Stimulated activated CD8-positive, alpha-beta memory T cell treated with anti-CD3 and anti-CD28 coated beads, Interleukin-4, amount 100 ng/mL, for 24 hours (primary cell): Measurements from ENCODE around the gene DENR.
"Not testable (repeated sequence)": the region's sequence is repeated elsewhere in the genome, so short reads cannot be mapped to it uniquely, and the experiment has no call there.

Experiments used
- DNase-seq: peaks from one replicate; pipeline ENCODE4 v3.0.0-alpha.2; 2020; ENCODE audit warnings: low read depth

DENR gene

DNA sequence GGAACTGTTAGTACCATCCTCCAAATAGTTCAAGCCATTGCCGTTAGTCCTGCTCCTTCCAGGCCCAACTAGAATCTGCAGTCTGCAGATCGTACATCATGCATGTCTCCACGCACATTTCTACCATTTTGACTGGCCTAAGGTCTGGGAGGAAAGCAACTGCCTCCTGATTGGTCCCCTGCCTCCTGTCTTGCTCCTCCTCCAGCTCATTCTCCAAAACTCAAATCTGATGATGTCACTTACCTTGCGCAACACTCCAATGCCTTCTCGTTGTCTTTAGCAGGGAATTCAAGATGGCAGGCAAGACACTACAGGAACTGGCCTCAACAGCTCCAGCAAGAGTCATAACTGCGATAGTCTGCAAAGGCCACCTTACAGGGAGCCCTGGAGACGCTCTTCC lies 12.3 kb upstream of the DENR start:
- DNase-seq = no peak

DNA sequence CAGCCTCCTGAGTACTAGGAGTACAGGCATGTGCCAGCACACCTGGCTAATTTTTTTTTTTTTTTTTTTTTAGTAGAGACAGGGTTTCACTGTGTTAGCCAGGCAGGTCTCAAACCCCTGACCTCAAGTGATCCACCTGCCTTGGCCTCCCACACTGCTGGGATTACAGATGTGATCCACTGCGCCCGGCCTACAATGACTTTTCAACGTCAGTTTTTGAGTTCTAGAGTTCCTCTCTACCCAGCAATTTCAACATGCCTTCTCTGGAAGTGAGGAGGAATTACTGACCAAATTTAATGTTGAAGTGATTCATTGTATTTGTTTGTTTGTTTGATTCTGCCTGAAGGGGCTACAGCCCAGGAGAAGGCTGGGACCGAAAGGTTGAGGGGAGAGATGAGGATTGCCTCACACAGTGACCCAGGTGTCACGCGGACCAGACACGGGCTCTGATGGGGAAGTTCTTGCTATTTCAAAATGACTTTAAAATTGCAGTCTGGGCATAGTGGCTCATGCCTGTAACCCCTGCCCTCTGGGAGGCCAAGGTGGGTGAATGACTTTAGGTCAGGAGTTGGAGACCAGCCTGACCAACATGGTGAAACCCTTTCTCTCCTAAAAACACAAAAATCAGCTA lies 8.6 kb upstream of the DENR start:
- DNase-seq = no peak

DNA sequence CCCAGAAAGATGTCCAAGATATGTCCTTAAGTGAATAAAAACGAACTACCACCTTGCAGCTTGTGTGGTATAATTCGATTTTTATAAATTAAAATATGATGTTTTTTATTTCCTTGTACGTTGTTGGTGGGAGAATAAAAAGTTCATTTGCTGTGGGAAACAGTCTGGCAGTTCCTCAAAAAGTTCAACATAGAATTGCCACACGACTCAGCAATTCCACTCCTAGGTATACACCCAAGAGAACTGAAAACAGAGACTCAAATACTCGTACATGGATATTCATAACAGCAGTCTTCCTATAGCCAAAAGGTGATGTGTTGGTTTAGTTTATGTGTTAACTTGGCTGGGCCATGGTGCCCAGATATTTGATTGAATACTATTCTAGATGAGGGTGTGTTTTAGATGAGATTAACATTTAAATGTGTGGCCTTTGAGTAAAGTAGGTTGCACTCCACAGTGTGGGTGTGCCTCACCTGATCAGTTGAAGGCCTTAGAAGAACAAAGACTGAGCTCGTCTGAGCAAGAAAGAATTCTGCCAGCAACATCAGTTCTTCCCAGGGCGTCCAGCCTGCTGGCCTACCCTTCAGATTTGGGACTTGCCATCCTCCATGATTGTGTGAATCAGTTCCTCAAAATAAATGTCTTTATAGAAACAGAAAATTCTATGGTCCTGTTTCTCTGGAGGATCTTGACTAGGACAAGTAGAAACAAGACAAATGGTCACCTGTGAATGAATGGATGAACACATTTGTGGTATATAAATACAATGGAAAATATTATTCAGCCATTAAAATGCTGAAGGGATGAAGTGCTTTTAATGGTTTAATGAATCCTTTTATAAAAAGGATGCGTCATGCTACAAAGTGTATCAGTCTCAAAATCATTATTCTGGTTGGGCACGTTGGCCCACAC lies 5.1 kb upstream of the DENR start:
- no peak for DNase-seq

DNA sequence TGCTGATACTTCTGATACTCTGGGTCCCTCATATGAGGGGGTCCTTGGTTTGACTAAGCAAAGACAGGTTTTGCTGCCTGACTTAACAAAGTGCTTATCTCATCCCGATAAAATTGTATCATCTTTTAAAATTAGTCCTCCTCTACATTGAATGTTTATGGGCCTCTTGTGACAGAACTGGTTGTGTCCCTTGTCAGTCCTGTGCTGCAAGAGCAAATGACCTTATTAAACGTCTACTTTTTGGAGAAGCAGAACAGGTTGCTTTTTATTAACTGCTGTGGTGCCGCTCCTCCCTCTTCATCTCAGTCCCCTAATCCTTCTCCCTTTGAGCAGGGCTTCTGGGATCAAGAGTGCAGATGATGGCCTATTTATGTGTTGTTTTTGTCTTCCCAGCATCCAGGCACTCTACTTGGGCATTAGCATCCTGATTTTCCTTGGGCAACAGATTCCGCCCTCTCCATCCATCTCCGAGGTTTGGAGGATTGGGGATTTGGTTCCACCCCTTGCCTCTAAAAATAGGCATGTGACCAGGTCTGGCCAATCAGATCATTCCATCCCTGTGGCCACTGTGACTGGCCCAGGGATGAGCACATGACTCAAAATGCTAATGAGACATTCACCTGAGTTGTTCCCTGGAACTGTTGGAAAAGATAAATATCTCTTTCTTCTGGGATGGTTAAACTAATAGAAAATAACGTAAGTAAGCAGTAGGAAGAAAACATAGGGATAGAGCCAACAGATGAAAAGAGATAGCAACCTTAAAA lies 2.9 kb upstream of the DENR start:
- DNase-seq = no peak

DNA sequence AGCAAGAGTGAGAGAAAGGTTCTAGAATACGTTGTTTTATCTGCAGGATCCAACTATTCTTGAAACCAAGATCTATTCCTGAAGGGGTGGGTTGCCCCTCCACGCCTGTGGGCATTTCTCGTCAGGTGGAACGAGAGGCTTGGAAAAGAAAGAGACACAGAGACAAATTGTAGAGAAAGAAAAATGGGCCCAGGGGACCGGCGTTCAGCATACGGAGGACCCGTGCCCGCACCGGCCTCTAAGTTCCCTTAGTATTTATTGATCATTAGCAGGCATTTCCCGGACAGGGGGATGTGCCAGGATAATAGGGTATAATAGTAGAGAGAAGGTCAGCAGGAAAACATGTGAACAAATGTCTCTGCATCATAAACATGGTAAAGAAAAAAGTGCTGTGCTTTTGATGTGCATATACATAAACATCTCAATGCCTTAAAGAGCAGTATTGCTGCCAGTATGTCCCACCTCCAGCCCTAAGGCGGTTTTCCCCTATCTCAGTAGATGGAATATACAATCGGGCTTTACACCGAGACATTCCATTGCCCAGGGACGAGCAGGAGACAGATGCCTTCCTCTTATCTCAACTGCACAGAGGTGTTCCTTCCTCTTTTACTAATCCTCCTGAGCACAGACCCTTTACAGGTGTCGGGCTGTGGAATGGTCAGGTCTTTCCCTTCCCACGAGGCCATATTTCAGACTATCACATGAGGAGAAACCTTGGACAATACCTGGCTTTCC lies 1.7 kb upstream of the DENR start:
- not testable (repeated sequence) for DNase-seq

DNA sequence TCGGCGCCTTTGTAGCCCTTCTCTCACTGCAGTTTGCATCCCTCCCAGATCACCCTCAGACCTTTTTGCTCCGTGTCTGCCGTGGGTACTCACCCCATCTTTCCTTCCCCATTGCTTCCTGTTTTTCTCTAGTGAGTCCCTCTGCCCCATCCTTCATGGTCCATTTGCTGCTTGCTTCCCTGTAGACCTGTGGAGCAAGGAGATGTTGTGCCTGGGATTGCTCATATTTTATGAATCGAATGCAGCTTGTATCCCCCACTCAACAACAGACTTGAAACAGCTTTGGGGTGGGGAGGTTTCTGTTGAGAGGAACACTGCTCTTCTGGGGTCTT lies 661 bp downstream of the DENR start:
- DNase-seq = no peak

DNA sequence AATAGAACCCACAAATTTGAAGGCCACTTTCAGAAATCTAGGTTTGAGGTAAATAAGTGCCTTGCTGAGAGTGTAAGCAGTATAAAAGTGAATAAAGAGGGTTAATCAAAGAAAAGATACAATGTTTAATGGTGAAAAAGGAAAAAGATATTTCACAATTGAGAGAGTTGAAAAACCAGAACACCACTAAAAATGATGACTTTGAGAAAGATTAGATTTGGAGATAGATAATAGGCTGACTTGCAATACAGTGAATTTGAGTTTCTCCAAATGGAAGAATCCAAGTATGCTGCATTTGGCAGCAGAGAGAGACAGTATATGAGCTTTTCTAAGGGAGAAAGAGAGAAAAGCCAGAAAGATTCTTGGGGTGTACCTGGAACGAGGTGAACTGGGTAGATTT lies 2.2 kb downstream of the DENR start:
- no peak for DNase-seq

DNA sequence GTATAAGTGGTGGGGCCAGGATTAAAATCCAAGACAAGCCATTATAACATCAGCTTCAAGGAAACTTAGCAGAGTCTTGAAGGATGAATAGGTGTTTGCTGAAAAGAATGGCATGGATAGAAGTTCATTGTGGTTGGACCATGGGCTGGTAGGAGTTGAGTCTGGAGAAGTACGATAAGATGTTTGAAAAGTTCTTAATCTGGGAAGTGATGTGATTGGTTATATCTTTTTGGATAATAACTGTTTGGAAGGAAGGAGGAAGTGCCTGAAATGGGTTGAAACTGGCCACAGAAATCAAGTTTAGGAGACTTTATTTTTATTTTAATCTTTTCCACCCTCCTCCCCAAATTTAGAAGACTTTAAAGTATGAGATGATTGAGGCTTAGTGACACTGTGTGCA lies 4.9 kb downstream of the DENR start:
- DNase-seq = no peak

DNA sequence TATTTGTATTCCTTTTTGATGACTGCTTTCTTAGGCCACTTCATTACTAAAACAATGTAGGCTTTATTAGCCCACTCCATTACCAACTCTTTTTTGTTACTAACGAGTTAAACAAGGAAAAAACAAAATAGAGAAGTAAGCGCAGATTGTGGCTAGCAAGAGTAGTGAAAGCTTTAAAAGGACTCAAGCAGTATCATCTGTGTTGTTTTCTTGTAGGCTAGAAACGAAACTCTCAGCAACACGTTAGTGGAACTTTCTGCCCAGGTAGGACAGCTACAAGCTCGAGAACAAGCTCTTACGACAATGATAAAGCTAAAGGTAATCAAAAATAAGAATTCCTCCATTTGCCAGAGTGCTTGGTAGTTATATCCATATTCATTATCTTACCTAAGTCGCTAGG lies 32.9 kb downstream of the DENR start:
- no peak for DNase-seq

DNA sequence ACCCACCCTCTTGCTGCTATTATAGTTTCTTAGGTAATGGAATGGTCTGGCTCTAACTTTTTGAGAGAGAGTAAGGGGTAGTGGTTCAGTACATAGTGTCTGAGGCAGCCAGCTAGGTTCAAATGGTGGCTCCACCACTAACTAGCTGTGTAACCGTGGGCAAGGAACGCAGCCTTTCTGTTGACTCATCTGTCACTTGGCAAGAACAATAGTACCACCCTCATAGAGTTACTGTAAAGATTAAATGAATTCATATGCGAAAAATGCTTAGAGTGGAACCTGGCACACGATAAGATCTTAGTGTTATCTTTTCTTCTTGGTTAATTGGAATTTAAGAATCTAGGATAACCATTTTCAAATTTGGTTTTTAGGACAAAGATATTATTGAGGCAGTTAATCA lies 35.8 kb downstream of the DENR start:
- DNase-seq = no peak

DNA sequence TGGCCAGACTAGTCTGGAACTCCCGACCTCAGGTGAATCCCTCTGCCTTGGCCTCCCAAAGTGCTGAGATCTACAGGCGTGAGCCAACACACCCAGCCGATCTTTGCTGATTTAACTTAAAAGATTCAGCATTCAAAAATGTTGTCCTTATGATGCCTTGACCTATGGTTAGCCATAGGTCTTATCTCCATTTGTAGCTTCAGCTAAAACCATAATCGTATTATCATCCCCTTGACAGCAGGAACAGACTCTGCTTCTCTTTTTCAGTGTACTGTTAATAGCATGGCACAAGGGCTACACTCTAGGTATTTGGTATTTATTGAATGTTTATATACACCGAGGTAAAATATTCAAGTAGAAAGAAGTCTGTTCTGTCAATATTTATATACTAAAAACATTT lies 37.0 kb downstream of the DENR start:
- no peak for DNase-seq

DNA sequence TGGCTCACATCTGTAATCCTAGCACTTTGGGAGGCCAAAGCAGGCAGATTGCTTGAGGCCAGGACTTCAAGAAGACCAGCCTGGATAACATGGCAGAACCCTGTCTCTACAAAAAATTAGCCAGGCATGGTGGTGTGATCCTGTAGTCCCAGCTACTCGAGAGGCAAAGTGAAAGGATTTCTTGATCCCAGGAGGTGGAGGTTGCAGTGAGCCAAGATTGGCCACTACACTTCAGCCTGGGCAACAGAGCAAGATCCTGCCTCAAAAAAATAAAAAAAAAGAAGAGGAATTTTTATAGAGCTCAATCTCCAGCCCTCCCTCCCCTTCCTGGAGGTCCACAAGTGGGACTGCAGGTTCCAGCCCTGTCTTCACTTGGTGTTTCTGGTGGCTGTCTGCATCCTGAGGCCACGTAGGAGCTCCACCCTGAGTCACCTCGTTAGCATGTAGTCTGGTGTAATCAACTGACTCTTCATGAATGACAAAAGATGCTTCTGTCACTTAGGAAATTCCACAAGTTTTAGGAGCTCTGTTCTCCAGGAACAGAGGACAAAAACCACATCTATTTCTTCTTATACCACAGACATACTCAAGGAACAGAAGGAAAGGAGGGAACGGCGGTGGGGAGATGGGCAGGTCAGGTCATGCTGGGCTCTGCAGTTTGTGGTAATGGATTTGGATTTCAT lies 37.9 kb downstream of the DENR start:
- DNase-seq = no peak

DNA sequence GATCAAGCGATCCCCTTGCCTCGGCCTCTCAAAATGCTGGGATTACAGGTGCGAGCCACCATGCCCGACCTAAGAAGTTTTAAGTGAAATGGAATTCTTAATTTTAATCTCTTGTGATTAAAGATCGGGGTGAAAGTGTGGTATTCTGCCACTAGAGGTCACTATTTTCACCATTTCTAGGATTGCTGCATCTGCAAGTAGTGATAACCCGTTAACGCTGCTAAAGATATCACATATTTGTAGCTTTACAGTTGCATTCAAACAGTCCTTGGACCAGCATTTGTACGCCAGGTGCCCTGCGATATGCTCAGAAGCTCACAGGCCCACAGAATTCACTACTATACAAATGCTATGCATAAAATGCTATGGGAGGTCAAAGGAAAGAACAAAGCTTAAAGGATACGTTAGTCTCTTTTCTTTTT lies 41.1 kb downstream of the DENR start:
- no peak for DNase-seq

DNA sequence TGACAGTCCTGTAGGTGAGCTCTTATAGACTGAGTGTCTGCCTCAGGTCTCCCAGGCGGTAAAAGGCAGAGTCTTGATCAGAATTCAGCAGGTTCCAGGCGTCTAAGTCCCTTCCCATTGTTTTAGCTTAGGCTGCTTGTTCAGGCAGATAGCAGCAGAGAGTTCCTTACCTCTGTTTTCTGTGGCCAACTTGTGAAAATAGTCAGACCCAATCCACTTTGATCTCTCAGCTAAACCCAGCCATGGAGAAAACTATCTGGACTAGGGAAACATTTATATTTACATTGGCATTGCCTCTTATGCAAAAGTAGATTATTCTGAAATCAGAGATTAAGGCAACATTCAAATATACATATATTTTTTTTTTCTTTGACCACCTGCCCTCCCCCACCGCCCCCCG lies 43.2 kb downstream of the DENR start:
- no peak for DNase-seq

DNA sequence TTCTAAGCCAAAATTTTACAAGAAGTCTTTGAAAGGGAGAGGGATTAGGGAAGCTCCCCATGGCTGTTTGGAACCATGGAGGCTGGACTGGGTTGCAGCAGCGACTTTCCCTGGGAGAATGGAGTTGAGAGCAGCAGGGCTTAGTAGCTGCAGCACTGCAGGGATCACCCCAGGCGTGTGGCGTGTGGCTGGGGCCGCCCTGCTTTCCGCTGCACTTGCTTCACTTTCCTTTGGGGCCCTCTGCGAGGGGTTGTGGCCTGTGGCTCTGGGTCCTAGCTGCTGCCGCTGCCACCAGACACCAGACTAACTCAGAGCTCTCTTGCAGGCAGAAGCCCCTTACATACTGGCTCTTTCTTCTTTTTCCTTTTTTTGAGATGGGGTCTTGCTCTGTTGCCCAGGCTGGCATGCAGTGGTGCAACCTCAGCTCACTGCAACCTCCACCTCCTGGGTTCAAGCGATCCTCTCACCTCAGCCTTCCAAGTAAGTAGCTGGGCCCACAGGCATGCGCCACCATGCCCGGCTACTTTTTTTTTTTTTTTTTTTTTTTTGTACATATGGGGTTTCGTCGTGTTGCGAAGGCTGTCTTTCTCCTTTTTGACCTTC lies 47.1 kb downstream of the DENR start:
- no peak for DNase-seq

DNA sequence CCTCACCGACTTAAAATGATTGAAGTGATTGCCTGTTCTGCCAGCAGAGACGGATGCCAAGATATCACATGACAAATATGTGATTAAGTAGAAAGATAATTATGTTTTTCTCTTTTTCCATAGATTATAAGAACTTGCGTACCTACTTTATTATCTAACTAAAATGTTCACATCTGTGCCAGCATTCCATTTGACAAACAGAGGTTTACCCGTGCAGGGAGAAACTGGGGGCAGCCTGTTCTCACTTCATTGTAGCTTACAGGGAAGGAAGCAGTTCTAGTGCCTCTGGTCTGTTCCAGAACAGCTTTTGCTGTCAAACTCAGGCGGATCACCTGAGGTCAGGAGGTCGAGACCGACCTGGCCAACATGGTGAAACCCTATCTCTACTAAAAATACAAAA lies 51.3 kb downstream of the DENR start:
- no peak for DNase-seq

DNA sequence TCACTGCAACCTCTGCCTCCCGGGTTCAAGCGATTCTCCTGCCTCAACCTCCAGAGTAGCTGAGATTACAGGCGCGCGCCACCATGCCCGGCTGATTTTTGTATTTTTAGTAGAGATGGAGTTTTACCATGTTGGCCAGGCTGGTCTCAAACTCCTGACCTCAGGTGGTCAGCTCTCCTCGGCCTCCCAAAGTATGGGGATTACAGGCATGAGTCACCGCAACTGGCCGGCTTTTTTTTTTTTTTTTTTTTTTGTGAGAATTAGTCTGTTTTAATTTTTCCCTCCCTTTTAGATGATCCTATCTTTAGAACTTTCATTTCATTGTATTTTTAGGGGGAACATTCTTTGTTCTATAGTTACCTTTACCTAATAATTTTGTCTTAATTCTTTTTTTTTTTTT lies 52.3 kb downstream of the DENR start:
- not testable (repeated sequence) for DNase-seq

DNA sequence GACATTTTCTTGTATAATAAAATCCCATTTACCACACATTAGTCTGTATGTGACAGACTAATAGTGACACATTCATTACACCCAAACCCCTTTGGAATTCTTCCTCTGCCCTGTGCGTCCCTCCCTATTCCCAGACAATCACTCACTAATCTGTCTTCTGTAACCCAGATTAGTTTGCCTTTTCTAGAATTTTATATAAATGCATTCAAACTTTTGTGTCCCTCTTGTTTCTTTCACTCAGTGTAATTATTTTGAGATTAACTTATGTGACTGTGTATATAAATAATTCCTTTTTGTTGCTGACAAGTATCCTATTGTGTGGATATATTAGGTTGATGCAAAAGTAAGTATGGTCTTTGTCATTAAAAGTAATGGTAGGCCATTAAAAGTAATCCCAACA lies 55.0 kb downstream of the DENR start:
- DNase-seq = no peak

DNA sequence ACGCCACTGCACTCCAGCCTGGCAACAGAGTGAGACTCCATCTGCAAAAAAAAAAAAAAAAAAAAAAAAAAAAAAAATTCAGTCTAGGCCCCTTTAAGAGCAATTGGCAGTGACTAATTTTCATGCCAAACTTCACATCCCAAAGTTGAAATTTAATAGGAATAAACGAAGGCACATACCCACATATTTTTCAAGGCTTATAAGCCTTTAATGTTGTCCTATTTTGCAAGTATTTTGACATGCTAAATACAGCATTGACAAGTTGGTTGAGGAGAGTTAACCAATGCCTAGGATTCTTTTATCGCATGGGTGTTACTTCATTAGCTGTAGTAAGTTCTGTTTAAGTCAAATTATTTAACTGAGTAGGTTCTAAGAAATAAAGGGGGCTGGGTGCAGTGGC lies 59.2 kb downstream of the DENR start:
- no peak for DNase-seq

DNA sequence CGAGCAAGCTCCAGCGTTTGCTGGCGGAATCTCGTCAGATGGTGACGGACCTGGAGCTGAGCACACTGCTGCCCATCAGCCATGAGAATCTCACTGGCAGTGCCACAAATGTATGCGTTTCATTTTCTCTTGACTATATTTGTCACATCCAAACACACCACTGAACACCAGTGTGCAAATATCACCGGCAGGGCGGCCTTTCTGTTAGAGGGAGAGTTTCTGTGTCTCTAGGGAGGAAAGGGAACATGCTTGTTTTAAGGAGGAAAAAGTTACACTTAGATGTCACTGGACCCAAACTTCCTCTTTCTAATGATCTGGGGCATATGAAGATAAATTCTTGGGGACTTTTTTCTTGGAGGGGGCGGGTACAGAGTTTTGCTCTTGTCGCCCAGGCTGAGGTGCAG lies 60.7 kb downstream of the DENR start:
- DNase-seq = no peak

DNA sequence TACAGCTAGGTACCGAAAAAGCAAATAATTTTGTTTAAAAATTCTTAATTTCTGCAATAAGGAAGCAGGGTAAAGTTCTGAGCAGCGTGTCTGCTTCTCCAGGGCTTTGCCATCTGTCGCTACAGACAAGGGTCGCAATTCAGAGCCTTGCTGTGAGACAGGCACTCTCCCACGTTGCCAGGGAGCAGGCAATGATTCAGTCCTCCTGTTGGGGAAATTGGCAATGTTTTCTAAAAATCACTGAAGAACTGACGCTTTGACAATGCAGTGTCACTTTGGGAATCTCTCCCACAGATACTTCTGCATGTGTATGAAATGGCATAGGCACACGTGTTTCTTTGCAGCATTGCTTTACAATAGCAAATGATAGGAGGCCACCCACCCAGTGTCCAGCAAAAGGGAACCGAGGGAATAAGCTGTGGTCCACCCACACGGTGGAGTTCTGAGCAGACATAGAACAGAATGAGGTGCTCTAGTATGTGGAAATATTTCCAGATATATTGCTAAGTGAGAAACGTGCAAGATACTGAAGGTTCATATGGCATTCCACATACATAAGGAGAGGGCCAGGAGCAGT lies 66.7 kb downstream of the DENR start:
- no peak for DNase-seq
